ENCODE results near the gene POLR3GL. TPM values are rescaled to one million over a fixed set of nuclear protein-coding genes. Genes with fewer than 3 reads are reported as not detected.

Gene POLR3GL
- total RNA-seq (2022; extraction: Qiagen RNA extraction) = 10.1 to 12.9 TPM (median 12.5 TPM) in 5 replicates

DNA sequence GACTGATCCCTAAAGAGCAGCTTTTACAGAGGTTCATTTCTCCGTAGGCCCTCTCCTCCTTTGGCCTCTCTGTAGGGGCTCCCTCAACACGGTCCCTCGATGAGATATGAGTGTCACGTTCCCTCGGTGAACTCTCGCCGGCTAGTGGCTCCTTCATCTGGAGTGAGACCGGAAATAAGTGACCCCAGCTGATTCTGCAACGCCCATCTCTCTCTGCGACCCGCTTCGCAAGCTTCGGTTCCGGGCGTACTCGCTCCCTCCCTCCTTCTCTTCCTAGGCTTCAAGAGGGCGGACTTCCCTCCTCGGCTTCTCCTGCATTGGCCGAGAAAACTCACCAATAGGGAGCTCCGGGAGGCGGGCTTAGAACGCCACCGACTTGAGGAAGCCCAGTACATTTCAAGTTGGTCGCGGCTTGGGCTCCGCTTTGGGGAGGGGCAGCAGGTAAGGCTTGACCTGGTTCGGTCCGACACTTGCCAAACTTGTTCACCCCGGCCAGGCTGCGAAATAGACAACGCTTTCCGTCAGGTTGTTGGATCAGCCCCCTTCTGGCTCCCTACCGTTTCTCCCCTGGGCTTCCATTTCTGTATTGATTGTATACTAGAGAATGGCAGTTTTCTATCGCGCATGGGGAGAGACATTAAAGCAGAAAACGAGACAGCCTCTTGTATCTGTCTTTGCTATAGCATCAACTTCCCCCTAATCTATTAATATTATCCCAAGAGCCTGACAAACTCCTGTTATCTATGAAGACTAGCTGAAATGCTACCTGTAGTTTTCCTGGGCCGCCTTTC, at the start of gene POLR3GL, which contains the start of gene ANKRD34A:
POLR3GL (plus strand) TSS at position 363 of the 791 bp plus-strand sequence. CDS start 10,176 bp downstream, outside the sequence.
ANKRD34A (minus strand) TSS at position 248 of the 791 bp plus-strand sequence. CDS start 2,816 bp downstream, outside the sequence.

GRCh38 chr1:145918144-145918991, 46.1 kb upstream of the POLR3GL start, which contains the start of gene PEX11B:
Gene PEX11B, minus strand, starts transcription at chr1:145918717. Its CDS starts 29 bp downstream, at chr1:145918688.

GRCh38 chr1:145927063-145927886, 37.2 kb upstream of the POLR3GL start, which contains the start of gene RBM8A:
Gene RBM8A, minus strand, starts transcription at chr1:145927484. Its CDS starts 58 bp downstream, at chr1:145927426.

GRCh38 chr1:145957443-145958319, 6.8 kb upstream of the POLR3GL start, which contains the start of gene LIX1L:
Gene LIX1L, minus strand, starts transcription at chr1:145958017. Its CDS starts 90 bp downstream, at chr1:145957927.

GRCh38 chr1:145996433-145997015, 32.0 kb downstream of the POLR3GL start, which contains the start of gene TXNIP:
Gene TXNIP, minus strand, starts transcription at chr1:145996579. Its CDS starts 313 bp downstream, at chr1:145996266.

GRCh38 chr1:146021622-146022402, 57.3 kb downstream of the POLR3GL start, which contains the start of gene HJV:
Gene HJV, minus strand, starts transcription at chr1:146021735. Its CDS starts 1,504 bp downstream, at chr1:146020231.

Other genes with a start within 250 kb of the POLR3GL start
- not detected in 5 replicates for gene CD160, start 245.2 kb upstream of the POLR3GL start, total RNA-seq (2022; extraction: Qiagen RNA extraction)
- gene RNF115, start 140.6 kb upstream of the POLR3GL start, total RNA-seq (2022; extraction: Qiagen RNA extraction) = 12.1 to 15.0 TPM (median 13.8 TPM) in 5 replicates
- 37.6 to 45.8 TPM (median 38.9 TPM) in 5 replicates for gene POLR3C, start 140.5 kb upstream of the POLR3GL start, total RNA-seq (2022; extraction: Qiagen RNA extraction)
- 6.1 to 7.3 TPM (median 6.4 TPM) in 5 replicates for gene NUDT17, start 119.1 kb upstream of the POLR3GL start, total RNA-seq (2022; extraction: Qiagen RNA extraction)
- 34.3 to 47.3 TPM (median 43.5 TPM) in 5 replicates for gene PIAS3, start 105.6 kb upstream of the POLR3GL start, total RNA-seq (2022; extraction: Qiagen RNA extraction)
- 0.04 to 0.07 TPM (median 0.06 TPM) in 5 replicates for gene ANKRD35, start 78.8 kb upstream of the POLR3GL start, total RNA-seq (2022; extraction: Qiagen RNA extraction)
- gene ITGA10, start 54.6 kb upstream of the POLR3GL start, total RNA-seq (2022; extraction: Qiagen RNA extraction) = 1.2 to 2.3 TPM (median 1.4 TPM) in 5 replicates
- gene PEX11B, start 46.0 kb upstream of the POLR3GL start, total RNA-seq (2022; extraction: Qiagen RNA extraction) = 31.5 to 39.8 TPM (median 37.6 TPM) in 5 replicates
- gene RBM8A, start 37.2 kb upstream of the POLR3GL start, total RNA-seq (2022; extraction: Qiagen RNA extraction) = 223 to 286 TPM (median 236 TPM) in 5 replicates
- 12.5 to 16.7 TPM (median 14.4 TPM) in 5 replicates for gene LIX1L, start 6.7 kb upstream of the POLR3GL start, total RNA-seq (2022; extraction: Qiagen RNA extraction)
- gene ANKRD34A, start 115 bp upstream of the POLR3GL start, total RNA-seq (2022; extraction: Qiagen RNA extraction) = 0.24 to 0.47 TPM (median 0.35 TPM) in 5 replicates
- gene TXNIP, start 31.9 kb downstream of the POLR3GL start, total RNA-seq (2022; extraction: Qiagen RNA extraction) = 0.37 to 0.81 TPM (median 0.52 TPM) in 5 replicates
- not detected in 5 replicates for gene HJV, start 57.0 kb downstream of the POLR3GL start, total RNA-seq (2022; extraction: Qiagen RNA extraction)
- 1.0 to 1.4 TPM (median 1.2 TPM) in 5 replicates for gene NBPF10, start 180.1 kb downstream of the POLR3GL start, total RNA-seq (2022; extraction: Qiagen RNA extraction)